IMR-90 (cell line): ENCODE results near the gene TRAF1.

Source experiments
- BHLHE40 ChIP-seq: fragments of 150-350 bp; IDR thresholded peaks from 2 replicates; pipeline ENCODE4 v1.6.1; 2016; ENCODE audit warnings: mild to moderate bottlenecking, low read depth, low read length
- CEBPB ChIP-seq: IDR thresholded peaks from 2 replicates; pipeline ENCODE4 v1.6.1; 2012; ENCODE audit warnings: low read depth, low read length, improper control_type of control experiment
- FOS ChIP-seq: fragments of 150-350 bp; IDR thresholded peaks from 2 replicates; pipeline ENCODE4 v1.6.1; 2016; ENCODE audit warnings: low read depth, low read length
- MAFK ChIP-seq: IDR thresholded peaks from 2 replicates; pipeline ENCODE4 v1.6.1; 2012; ENCODE audit warnings: low read depth, low read length, improper control_type of control experiment
- MAZ ChIP-seq: IDR thresholded peaks from 2 replicates; pipeline ENCODE4 v1.6.1; 2012; ENCODE audit warnings: low read depth, mild to moderate bottlenecking, low read length, improper control_type of control experiment, moderate library complexity, borderline replicate concordance
- MXI1 ChIP-seq: IDR thresholded peaks from 2 replicates; pipeline ENCODE4 v1.6.1; 2012; ENCODE audit warnings: low read depth, mild to moderate bottlenecking, low read length, moderate library complexity, borderline replicate concordance
- NFE2L2 ChIP-seq: fragments of 150-350 bp; IDR thresholded peaks from 2 replicates; pipeline ENCODE4 v1.6.1; 2016; ENCODE audit warnings: low read depth, mild to moderate bottlenecking, low read length
- POLR2A ChIP-seq: IDR thresholded peaks from 2 replicates; pipeline ENCODE4 v1.6.1; 2012; ENCODE audit warnings: mild to moderate bottlenecking, low read depth, low read length
- RAD21 ChIP-seq: IDR thresholded peaks from 2 replicates; pipeline ENCODE4 v1.6.1; 2012; ENCODE audit warnings: low read length, improper control_type of control experiment
- RFX5 ChIP-seq: IDR thresholded peaks from 2 replicates; pipeline ENCODE4 v1.8.0; 2012; ENCODE audit warnings: low read depth, mild to moderate bottlenecking, low read length, moderate library complexity
- SMC3 ChIP-seq: fragments of 150-350 bp; IDR thresholded peaks from 2 replicates; pipeline ENCODE4 v1.6.1; 2016; ENCODE audit warnings: low read depth, mild to moderate bottlenecking, antibody characterized with exemption, low read length, moderate library complexity
- TF ChIP-seq, protein P1 (sequence below): conservative IDR thresholded peaks from 2 replicates; pipeline ENCODE4 v1.5.1; 2012; ENCODE audit warnings: mild to moderate bottlenecking, low read depth, low read length, improper control_type of control experiment

DNA sequence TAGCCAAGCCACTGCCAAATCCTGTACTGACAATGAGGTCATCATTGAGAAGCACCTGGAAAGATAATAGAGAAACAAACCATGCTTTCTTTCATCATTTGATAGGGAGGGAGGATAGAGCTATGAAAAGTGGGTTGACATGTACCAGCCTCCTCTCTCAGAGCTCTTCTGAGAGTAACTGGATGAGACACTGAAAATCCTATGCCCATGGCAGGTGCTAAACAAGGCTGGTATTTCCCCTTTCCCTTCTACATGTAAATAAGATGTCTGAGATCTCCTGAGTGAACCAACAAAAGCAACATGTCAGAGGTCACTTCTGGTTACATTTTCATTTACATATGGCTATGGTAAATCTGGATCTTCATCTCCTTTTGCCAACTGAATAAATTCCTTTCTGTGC, 45.3 kb upstream of the TRAF1 start:
- TF ChIP-seq SMC3 (no peak), POLR2A (no peak), MAFK (no peak), MXI1 (no peak), RAD21 (no peak), FOS (no peak), BHLHE40 (no peak), MAZ (no peak), CEBPB (no peak), RFX5 (no peak), NFE2L2 (no peak)
- TF ChIP-seq, protein P1, sequence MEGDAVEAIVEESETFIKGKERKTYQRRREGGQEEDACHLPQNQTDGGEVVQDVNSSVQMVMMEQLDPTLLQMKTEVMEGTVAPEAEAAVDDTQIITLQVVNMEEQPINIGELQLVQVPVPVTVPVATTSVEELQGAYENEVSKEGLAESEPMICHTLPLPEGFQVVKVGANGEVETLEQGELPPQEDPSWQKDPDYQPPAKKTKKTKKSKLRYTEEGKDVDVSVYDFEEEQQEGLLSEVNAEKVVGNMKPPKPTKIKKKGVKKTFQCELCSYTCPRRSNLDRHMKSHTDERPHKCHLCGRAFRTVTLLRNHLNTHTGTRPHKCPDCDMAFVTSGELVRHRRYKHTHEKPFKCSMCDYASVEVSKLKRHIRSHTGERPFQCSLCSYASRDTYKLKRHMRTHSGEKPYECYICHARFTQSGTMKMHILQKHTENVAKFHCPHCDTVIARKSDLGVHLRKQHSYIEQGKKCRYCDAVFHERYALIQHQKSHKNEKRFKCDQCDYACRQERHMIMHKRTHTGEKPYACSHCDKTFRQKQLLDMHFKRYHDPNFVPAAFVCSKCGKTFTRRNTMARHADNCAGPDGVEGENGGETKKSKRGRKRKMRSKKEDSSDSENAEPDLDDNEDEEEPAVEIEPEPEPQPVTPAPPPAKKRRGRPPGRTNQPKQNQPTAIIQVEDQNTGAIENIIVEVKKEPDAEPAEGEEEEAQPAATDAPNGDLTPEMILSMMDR = no peak
